Measurements from ENCODE around the gene CPZ. TPM values are rescaled to one million over a fixed set of nuclear protein-coding genes. Genes with fewer than 3 reads are reported as not detected.
A peak's percentile ranks its signal among the peaks of the same experiment; 100 is the strongest.

The CPZ gene
- total RNA-seq, 1 donor from 2014 or later: 0.27 TPM

GRCh38 chr4:8607603-8608481 is 15.3 kb downstream of the CPZ start:
- intact Hi-C loops (cut with micrococcal nuclease): no loop called here
- H3K4me1 ChIP-seq: peaks cover 27% of the 10 kb centered on the region

GRCh38 chr4:8608714-8609391 is 16.3 kb downstream of the CPZ start:
- DNase-seq: no peak
- Histone ChIP-seq H3K27me3 (ENCODE audit: low read depth) (peaks cover 41% of the 10 kb centered on the region), H3K4me1 (peaks cover 27% of the 10 kb centered on the region), H3K36me3 (no peaks in the 10 kb centered on the region), H3K27ac (replicated peaks) (no peak overlapping the region), H3K9me3 (replicated peaks) (no peaks in the 10 kb centered on the region), H3K4me3 (no peak overlapping the region)
- TF ChIP-seq CTCF (IDR thresholded peaks at IDR 0.05; ENCODE audit: borderline replicate concordance): no peak
- intact Hi-C loops (cut with micrococcal nuclease): no loop called here

More at GRCh38 chr4:8607603-8608481, 15.3 kb downstream of the CPZ start:
- peaks cover 46% of the 10 kb centered on the region for H3K27me3 ChIP-seq (ENCODE audit: low read depth)
- no peaks in the 10 kb centered on the region for H3K36me3 ChIP-seq
- no peak overlapping the region for H3K4me3 ChIP-seq
- no peak for DNase-seq
- peak; percentile 99 for TF ChIP-seq CTCF (IDR thresholded peaks at IDR 0.05; ENCODE audit: borderline replicate concordance)
- H3K9me3 ChIP-seq (replicated peaks): no peaks in the 10 kb centered on the region
- H3K27ac ChIP-seq (replicated peaks): no peak overlapping the region

- Histone ChIP-seq H3K4me3 (no peak overlapping the region), H3K4me1 (peaks cover 27% of the 10 kb centered on the region), H3K27ac (replicated peaks) (peak overlapping the region; percentile 77), H3K27me3 (ENCODE audit: low read depth) (peaks cover 38% of the 10 kb centered on the region), H3K36me3 (no peaks in the 10 kb centered on the region), H3K9me3 (replicated peaks) (no peaks in the 10 kb centered on the region)
- no peak for TF ChIP-seq CTCF (IDR thresholded peaks at IDR 0.05; ENCODE audit: borderline replicate concordance)
- intact Hi-C loops (cut with micrococcal nuclease): no loop called here
- no peak for DNase-seq
Measured at GRCh38 chr4:8609406-8609805, 16.8 kb downstream of the CPZ start.

GRCh38 chr4:8609824-8610350 is 17.3 kb downstream of the CPZ start:
- H3K4me1 ChIP-seq: peaks cover 27% of the 10 kb centered on the region
- no peak overlapping the region for H3K4me3 ChIP-seq
- no peaks in the 10 kb centered on the region for H3K36me3 ChIP-seq
- TF ChIP-seq CTCF (IDR thresholded peaks at IDR 0.05; ENCODE audit: borderline replicate concordance): no peak
- H3K27ac ChIP-seq (replicated peaks): peak overlapping the region; percentile 77
- H3K9me3 ChIP-seq (replicated peaks): no peaks in the 10 kb centered on the region
- H3K27me3 ChIP-seq (ENCODE audit: low read depth): peaks cover 38% of the 10 kb centered on the region
- intact Hi-C loops (cut with micrococcal nuclease): no loop called here
- DNase-seq: no peak

GRCh38 chr4:8610858-8611616 is 18.5 kb downstream of the CPZ start:
- Histone ChIP-seq H3K27ac (replicated peaks) (peak overlapping the region; percentile 77), H3K4me1 (peaks cover 27% of the 10 kb centered on the region), H3K27me3 (ENCODE audit: low read depth) (peaks cover 34% of the 10 kb centered on the region), H3K36me3 (no peaks in the 10 kb centered on the region), H3K4me3 (peak overlapping the region; percentile 33), H3K9me3 (replicated peaks) (no peaks in the 10 kb centered on the region)
- peak; percentile 52 for DNase-seq
- no peak for TF ChIP-seq CTCF (IDR thresholded peaks at IDR 0.05; ENCODE audit: borderline replicate concordance)
- intact Hi-C loops (cut with micrococcal nuclease): no loop called here

Measured in left ventricle myocardium inferior (tissue), 1 donor.